CD4-positive, alpha-beta T cell treated with Interleukin-17A for 1 hour (primary cell): Measurements from ENCODE around the gene NAXD.
"Not testable (repeated sequence)": the region's sequence is repeated elsewhere in the genome, so short reads cannot be mapped to it uniquely, and the experiment has no call there.

Source experiments
- DNase-seq: peaks from one replicate; pipeline ENCODE4 v3.0.0-alpha.2; 2020

The NAXD gene

DNA sequence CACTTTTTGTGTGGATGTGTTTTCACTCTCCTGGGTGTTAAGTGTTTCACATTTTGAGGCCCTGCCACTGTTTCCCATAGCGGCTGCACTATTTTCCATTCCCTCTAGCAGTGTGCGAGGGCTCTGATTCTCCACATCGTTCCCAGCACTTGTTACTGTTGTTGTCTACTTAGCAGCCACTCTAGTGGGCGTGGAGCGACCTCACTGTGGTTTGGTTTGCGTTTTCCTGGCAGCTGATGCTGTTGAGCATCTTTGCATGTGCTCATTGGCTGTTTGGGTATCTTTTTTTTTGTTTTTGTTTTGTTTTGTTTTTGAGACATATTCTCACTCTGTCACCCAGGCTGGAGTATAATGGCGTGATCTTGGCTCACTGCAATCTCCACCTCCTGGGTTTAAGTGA is 14.4 kb downstream of the NAXD start:
- peak; percentile 34 for DNase-seq

DNA sequence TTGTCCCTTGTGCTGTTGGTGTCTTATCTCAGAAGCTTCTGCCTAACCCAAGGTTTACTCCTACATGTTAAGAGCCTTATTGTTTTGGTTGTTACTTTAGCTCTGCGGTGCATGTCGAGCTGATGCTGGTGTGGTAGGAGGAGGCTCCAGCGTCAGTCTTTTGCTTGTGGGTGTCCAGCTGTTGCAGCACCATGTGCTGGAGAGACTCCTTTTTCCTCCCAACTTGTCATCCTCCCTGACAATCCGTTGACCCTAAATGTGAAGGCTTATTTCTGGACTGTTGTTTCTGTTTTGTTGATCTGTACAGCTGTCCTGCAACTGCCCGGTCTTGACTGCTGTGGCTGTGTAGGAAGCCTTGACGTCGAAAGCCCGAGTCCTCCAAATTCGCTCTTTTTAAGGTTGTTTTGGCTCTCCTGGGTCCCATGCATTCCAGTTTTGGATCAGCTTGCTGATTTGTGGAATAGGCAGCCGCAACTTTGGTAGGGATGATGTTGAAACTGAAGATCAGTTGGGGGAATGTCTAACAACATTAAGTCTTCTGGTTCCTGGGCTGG is 15.3 kb downstream of the NAXD start:
- DNase-seq = no peak

DNA sequence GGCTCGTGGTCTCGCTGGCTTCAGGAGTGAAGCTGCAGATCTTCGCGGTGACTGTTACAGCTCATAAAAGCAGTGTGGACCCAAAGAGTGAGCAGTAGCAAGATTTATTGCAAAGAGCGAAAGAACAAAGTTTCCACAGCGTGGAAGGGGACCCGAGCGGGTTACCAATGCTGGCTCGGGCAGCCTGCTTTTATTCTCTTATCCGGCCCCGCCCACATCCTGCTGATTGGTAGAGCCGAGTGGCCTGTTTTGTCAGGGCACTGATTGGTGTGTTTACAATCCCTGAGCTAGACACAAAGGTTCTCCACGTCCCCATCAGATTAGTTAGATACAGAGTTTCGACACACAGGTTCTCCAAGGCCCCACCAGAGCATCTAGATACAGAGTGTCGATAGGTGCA is 16.9 kb downstream of the NAXD start:
- DNase-seq = not testable (repeated sequence)

DNA sequence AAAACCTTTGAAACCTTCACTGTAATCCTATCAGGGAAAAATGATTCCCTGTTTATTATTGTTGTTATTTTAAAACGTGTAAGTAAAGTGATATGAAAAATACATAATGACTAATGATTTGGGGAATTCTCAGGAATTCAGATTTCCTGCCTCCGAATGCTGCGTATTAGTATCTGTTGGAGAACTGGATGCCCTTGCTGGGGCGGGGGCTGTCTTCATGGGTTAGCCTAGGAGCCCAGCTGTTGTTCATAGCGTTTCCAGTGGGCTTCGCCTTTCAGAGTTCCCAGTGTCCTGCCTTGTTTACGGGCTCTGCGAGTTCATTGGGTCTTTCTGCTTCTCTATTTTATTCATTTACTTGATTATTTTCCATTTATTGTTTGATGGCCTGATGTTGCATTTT is 18.4 kb downstream of the NAXD start:
- no peak for DNase-seq

DNA sequence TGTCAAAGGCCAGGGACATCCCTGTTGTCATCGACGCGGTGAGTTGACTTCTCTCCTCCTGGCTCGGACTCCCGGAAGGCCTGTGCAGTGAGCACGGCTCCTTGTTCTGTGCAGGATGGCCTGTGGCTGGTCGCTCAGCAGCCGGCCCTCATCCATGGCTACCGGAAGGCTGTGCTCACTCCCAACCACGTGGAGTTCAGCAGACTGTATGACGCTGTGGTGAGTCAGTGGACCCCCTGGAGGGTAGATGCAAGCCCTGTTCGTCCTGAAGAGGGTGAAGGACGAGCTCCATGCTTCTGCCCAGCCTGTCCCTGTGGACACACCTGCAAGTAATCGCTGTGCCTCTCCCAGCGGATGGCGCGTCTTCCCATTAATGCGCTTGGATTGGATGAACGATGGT is 19.2 kb downstream of the NAXD start:
- no peak for DNase-seq

DNA sequence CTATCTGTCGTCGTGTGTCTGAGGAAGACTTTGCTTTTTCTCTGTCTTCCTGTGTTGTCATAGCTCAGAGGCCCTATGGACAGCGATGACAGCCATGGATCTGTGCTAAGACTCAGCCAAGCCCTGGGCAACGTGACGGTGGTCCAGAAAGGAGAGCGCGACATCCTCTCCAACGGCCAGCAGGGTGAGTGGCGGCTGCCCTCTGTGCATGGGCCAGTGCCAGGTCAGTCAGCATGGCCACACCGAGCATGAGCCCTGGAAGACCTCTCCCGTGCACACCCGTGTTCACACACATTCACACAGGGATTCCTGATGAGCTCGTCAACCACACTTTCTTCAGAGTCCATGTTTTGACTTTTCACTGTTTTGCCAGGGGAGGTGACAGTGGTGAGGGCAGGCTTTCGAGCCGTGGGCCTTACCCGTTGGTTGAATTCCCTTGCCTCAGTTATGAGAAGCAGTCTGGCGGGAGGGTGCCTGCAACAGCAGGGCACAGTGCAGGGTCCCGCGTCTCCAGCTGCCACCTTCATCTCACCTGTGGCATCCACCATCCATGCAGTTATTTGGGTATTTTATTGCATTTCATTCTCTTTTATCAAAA is 20.2 kb downstream of the NAXD start:
- no peak for DNase-seq

DNA sequence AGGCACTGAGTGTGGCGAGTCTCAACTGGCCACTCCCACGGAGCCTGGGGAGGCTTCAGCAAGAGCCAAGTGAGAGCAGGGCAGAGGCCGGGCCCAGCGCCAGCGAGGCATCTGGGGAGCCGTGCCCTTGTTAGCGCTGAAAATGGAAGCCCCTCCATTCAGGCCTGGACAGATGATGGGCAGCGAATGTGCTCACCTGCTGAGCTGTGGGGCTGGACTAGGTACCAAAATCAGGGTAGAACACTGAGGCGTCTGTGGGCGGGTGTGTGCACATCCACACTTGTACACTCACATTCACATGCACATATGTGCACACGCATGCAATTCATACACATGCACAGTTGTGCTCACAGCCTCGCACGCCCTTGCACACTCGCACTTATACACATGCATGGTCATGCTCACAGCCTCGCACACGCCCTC is 20.7 kb downstream of the NAXD start:
- DNase-seq = no peak

DNA sequence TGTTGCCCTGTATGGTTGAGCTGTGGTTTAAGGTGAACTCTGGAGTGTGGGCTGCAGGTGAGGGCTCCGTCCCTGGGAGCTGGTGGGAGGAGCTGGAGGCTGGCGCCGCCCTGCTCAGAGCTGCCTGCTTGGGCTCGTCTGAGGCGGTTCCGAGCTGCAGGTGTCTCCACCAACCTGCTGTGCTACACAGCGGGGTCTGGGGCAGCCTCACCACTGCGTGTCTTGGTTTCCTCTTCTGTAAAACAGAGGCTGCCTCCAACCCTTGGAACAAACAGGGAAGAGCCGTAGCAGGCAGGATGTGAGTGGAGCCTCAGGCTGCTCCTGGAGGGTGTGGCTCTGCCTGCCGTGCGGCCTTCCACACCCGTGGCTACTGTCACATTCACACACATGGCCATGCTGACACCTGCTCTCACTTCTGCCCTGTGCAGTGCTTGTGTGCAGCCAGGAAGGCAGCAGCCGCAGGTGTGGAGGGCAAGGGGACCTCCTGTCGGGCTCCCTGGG is 21.4 kb downstream of the NAXD start:
- DNase-seq = no peak

DNA sequence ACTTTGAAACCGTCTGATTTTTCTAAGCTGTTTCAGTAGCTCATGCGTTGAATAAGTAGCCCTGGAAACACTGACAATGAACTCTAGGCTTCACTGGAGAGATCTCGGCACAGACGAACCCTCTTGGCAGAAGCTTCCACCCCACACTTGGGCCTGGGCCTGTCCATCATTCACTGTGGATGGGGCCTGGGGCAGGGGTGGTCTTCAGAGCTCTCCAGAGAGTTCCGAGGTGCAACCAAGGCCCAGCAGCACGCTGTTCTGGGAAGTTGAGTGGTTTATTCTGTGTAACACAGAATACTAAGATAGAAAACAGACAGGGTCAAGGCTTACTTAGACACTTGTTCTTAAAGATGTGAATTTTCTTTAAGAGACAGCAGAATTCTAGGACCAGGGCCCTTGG is 21.9 kb downstream of the NAXD start:
- no peak for DNase-seq

DNA sequence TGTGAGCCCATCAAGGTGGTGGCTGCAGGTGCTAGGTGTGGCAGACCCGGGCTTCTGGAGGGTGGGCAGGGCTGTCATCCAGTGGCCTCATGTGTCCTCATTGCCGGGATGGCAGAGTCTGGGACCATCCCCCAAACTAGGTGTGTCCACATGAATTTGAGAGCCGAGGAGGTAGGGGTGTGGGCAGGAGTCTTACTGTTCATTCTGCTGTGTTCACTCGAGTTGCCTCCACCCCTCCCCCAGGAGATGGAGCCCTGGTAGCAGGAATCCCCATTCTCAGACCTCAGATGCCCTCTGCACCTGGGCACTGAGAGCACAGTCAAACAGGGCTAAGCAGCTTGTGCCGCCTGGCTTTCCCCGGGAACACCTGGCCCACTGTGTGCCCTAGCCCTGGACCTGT is 22.4 kb downstream of the NAXD start:
- no peak for DNase-seq

DNA sequence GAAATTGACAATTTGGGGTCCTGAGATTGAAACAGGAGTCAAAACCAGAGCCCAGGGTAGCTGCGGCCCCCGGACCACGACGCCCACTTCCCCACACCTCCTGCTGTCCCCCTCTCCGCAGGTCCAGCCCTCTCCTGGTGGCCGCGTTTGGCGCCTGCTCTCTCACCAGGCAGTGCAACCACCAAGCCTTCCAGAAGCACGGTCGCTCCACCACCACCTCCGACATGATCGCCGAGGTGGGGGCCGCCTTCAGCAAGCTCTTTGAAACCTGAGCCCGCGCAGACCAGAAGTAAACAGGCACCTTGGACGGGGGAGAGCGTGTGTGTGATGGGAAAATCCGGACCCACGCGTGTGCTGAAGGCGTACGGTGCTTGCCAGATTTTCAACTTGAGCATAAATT is 22.9 kb downstream of the NAXD start:
- DNase-seq = no peak

DNA sequence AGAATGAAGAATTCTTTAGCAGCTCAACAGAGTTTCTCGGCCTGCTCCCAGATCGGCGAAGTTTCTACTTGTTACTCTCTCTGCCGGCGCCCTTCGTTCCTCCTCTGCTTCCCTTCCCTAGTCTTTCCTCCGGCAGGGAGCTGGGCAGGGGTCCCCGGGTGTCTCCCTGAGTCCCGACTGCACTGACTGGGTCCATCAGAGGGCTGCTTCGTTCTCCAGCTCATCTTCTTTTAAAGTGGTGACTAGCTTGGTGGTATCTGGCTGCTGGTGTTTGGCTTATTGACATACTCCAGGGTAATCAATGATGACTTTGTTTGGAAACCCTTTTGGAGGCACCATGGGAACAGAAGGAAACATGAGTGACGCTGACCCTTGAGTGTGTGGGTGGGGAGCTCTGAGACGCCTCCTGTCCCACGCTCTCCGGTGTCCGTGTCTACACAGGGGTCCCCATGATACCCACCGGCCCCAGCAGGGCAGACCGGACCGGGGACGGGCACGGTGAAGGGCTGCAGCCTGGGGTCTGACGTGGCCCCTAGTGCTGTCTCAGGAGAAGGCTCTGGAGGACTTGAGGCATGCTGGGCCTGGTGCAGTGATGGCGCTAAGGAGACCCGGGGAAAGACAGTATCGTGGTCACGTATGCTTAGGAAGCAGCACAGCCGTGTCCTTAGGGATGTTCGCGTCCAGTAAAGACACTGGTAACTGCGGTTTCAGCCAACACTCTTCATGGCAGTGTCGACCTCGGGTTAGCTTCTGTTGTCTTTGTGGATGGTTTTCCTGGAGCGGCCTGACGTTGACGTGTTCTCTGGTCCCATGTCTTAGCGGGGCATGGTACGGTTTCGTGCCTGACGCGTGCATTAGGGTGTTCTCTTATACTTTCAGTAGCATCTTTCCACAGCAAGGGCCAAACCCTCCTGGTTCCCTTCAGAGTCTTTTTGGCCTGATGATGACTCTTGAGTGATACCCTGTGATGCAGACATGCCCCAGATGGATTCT is 23.8 kb downstream of the NAXD start:
- DNase-seq = no peak

DNA sequence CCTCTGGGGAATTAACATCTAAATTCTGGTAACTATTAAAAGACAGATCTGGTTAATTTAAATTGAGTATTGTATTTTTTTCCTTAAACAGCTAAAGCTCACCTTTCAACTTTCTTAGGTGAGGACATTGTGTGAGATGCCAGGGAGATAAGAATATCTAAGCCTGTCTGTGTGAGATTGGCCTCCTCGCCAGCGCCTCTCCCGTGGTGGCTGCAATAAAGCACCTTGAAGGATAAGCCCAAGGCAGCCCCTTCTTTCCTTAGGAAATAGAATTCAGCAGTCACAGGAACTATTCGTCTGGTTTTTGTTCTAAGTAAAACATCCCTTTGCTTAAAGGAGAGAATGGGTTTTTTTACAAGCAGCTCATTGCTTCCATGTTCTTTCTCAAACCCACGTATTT is 24.6 kb downstream of the NAXD start:
- DNase-seq = no peak

DNA sequence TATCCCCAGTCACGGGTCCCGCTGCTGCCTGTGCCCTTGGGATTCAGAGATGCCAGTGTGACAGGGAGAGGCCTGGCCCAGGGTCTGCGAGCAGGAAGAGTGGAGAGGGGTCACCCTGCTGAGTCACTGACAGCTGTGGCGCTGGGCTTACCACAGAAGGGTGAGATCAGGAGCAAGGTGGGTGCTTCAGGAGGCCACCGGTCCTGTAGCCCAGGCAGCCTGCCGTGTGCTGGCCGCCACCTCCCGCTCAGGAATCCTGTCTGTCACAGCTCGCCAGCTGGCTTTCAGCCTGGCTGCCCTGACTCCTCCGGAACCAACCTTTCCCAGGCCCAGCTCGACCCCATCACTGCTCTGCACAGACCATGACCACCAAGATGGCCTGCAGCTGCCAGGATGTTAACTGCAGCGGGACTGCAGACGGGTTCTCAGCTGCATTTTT is 25.3 kb downstream of the NAXD start:
- no peak for DNase-seq

DNA sequence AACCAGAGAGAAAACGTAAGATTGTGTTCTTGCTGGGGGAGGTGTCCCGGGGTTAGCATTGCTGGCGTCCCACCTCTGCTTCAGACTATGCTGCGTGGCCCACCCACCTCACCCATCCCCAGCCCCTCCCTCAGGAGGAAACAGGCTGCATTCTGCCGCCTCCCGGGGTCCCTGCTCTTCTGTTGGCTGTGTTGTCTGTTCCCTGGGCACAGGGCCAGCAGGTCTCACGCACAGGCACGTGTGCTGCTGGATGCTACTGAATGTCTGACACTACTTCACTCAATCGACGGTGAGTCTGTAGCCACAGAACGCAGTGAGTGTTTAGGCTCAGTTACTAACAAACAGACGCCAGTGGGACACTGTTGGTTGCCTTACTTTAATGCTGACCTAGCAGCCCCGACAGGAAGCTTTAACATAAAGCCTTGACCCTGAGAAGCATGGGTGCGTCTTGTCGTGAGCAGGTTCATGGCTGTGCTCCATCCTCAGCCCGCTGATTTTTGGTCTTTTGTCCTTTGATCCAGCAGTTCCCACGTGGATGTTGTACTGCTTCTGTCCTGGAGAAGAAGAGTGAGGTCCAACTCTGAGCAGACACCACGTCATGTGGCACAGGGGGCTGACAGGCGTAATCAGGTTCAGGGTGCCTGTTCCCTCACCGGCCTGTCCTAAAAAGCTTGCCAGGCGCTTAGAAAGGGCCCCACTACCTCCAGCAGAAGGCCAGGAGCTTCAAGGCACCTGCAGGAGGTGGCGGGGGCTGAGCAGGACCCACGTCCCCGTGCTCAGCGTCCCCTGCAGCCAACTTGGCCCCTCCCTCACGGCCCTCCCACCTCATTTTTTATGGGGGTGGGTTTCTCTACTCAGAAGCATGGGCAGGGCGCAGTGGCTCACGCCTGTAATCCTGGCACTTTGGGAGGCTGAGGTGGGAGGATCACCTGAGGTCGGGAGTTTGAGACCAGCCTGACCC is 26.0 kb downstream of the NAXD start:
- DNase-seq = no peak

DNA sequence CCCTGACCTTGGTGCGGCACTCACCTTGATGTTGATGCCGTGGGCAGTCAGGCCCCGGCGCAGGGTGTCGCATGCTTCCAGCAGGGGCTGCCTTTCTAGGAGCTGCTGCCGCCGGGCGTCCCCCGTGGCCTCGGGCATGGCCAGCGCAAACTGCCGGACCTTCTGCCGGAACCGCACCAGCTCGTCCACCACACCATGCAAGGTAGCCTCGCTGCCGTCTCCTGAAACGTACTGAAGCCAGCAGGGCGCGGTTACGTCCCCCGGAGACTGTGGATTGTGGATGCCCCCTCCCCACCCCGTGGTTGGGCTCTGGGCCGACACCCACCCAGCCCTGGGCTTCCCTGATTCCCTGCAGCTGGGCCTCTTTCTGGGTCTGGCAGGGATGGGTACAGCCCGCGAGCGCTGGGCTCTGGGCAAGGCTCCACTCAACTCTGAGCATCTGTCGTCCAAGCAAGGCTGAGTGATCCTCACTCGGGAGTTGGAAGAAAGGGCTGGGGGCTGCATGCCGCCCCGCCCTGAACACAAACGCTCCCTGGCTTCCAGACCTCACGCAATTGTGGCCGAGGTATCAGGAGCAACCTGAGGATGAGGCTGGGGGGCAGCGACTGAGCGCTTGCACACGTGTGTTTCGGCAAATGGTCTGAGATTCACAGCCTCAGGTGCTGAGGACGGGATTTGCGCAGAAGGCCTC is 27.1 kb downstream of the NAXD start:
- DNase-seq = no peak

DNA sequence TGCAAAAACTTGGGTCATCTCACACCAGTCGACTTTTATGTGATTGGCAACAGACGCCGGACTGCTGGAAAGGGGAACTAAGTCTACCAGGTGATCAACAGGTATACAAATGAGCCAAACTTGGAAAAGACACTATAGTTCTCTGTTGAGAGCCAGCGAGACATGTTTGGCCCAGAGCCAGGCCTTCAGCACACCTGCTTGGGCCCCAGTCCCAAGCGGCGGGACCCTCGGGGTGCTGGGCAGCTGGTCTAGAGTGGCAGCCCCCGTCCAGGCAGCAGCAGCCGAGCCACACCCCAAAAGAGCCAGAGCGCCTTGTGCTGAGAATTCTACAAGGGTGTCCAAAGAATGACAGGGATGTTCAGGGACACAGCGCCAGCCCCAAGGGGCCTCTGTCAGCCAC is 28.0 kb downstream of the NAXD start:
- no peak for DNase-seq

DNA sequence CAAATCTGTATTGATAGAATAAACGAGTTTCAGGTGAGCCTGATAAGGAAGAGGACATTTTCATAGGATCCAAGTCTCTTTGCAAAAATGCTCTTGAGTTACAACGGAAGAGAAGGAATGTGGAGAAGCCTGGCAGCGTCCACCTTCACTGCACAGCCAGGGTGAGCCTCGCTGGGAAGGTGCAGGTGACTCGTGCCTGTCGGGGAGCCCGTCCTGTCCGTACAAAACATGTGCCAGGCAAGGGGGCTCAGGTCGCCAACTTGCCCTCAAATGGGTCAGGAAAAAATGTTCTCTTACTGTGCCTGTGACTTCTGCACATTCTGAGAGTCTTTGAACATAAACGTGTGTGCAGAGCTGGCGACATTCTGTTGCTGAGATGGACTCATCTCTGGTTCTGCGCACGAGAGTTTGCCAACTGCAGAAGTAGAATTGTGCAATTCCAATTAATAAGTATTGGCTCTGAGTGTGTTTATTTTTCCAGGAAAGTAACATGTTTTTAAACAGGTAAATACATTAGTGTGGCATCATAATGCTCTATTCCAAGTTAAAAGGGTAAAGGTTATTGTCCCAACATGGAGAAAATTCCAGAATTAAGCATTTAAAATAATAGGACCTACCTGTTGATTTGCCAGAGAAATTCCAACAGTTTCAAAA is 28.6 kb downstream of the NAXD start:
- DNase-seq = no peak

DNA sequence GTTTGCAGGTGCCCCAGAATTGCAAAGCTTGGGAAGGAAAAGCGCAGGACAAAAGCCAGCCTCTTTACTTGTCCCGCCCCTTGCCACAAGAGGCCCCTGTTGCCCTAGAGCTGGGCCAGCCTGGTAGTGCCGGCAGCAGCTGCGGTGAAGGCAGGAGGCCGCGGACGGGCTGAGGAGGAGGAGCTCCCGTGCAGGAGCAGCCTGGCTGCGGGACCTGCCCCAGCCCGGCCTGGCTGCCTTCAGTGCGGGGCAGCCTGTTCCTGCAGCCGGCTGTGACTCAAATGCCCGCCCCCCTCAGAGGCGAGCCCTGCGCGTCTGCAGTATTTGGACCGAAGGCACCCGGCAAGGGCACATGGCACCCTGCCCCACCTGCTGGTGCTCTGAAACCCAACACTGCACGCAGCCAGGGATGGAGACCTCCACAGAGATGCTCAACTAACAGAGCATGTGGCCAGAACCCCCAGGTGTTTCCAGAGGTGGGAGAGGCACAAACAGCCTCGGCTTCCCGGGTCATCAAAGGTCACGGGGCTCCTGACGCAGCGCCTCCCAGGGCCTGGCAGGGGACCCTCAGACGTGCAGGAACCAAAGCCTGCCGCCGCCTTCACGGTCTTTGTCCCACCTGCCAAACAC is 29.7 kb downstream of the NAXD start:
- peak; percentile 51 for DNase-seq

DNA sequence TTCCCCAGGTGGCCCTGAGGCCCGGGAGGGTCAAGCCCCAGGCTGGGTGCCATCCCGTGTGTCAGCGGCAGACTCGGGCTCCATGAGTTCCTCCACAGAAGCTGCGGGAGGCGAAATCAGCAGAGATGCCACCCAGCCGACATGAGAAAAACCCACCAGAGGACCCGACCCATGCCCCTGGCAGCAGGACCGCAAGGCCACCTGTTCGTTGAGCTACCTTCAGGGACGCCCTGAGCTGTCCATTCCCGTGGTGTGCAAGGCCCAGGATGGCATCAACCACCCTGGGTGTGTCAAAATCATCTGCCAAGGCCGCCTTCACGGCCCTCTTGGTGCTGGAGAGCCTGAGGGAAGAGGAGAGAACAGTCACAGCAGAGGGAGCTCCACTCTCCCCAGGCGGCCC is 30.4 kb downstream of the NAXD start:
- DNase-seq = no peak
